ENCODE data around the gene HPCAL1. TPM values are rescaled to one million over a fixed set of nuclear protein-coding genes. Genes with fewer than 3 reads are reported as not detected.
"Not testable (repeated sequence)": the region's sequence is repeated elsewhere in the genome, so short reads cannot be mapped to it uniquely, and the experiment has no call there.

Gene HPCAL1
- total RNA-seq, 1 donor = 68.9 TPM

GRCh38 chr2:10282611-10283105 lies 20.0 kb upstream of the HPCAL1 start:
- no peak for DNase-seq (ENCODE audit: low read depth in 2 of 3, low spot score in 2 of 3)

GRCh38 chr2:10283106-10284062 lies 19.3 kb upstream of the HPCAL1 start:
- peak in 1 of 3 donors; percentile 34 for DNase-seq (ENCODE audit: low read depth in 2 of 3, low spot score in 2 of 3)

GRCh38 chr2:10284108-10284870 lies 18.4 kb upstream of the HPCAL1 start:
- DNase-seq (ENCODE audit: low read depth in 2 of 3, low spot score in 2 of 3) = no peak

GRCh38 chr2:10285191-10285555 lies 17.5 kb upstream of the HPCAL1 start:
- no peak for DNase-seq (ENCODE audit: low read depth in 2 of 3, low spot score in 2 of 3)

GRCh38 chr2:10285556-10286198 lies 17.0 kb upstream of the HPCAL1 start:
- DNase-seq (ENCODE audit: low read depth in 2 of 3, low spot score in 2 of 3) = peak in 2 of 3 donors; percentile 55 to 62

GRCh38 chr2:10286216-10287037 lies 16.3 kb upstream of the HPCAL1 start:
- DNase-seq (ENCODE audit: low read depth in 2 of 3, low spot score in 2 of 3) = no peak

- DNase-seq (ENCODE audit: low read depth in 2 of 3, low spot score in 2 of 3) = no peak
Measured at GRCh38 chr2:10287761-10288160, 14.9 kb upstream of the HPCAL1 start.

GRCh38 chr2:10288606-10289005 lies 14.1 kb upstream of the HPCAL1 start:
- DNase-seq (ENCODE audit: low read depth in 2 of 3, low spot score in 2 of 3) = no peak

- no peak for DNase-seq (ENCODE audit: low read depth in 2 of 3, low spot score in 2 of 3)
Measured at GRCh38 chr2:10289352-10289751, 13.4 kb upstream of the HPCAL1 start.

- DNase-seq (ENCODE audit: low read depth in 2 of 3, low spot score in 2 of 3) = no peak
Measured at GRCh38 chr2:10289891-10290290, 12.8 kb upstream of the HPCAL1 start.

GRCh38 chr2:10291376-10291775 lies 11.3 kb upstream of the HPCAL1 start:
- not testable (repeated sequence) for DNase-seq (ENCODE audit: low read depth in 2 of 3, low spot score in 2 of 3)

GRCh38 chr2:10292033-10292432 lies 10.7 kb upstream of the HPCAL1 start:
- DNase-seq (ENCODE audit: low read depth in 2 of 3, low spot score in 2 of 3) = no peak

- no peak for DNase-seq (ENCODE audit: low read depth in 2 of 3, low spot score in 2 of 3)
Measured at GRCh38 chr2:10293603-10294002, 9.1 kb upstream of the HPCAL1 start.

- DNase-seq (ENCODE audit: low read depth in 2 of 3, low spot score in 2 of 3) = no peak
Measured at GRCh38 chr2:10294077-10294476, 8.6 kb upstream of the HPCAL1 start.

- not testable (repeated sequence) for DNase-seq (ENCODE audit: low read depth in 2 of 3, low spot score in 2 of 3)
Measured at GRCh38 chr2:10295649-10296048, 7.1 kb upstream of the HPCAL1 start.

- DNase-seq (ENCODE audit: low read depth in 2 of 3, low spot score in 2 of 3) = no peak
Measured at GRCh38 chr2:10296142-10296541, 6.6 kb upstream of the HPCAL1 start.

- DNase-seq (ENCODE audit: low read depth in 2 of 3, low spot score in 2 of 3) = no peak
Measured at GRCh38 chr2:10297191-10297830, 5.4 kb upstream of the HPCAL1 start.

GRCh38 chr2:10297959-10298531 lies 4.7 kb upstream of the HPCAL1 start:
- peak in 2 of 3 donors; percentile 68 to 88 for DNase-seq (ENCODE audit: low read depth in 2 of 3, low spot score in 2 of 3)

GRCh38 chr2:10298777-10299176 lies 3.9 kb upstream of the HPCAL1 start:
- not testable (repeated sequence) for DNase-seq (ENCODE audit: low read depth in 2 of 3, low spot score in 2 of 3)

Data from hematopoietic multipotent progenitor cell (in vitro differentiated cells).